HG03460 (cell line): ENCODE results near the gene PPP2R3B.
"Not testable (repeated sequence)": the region's sequence is repeated elsewhere in the genome, so short reads cannot be mapped to it uniquely, and the experiment has no call there.

Experiments
- ATAC-seq: cut with Tn5 transposase; IDR thresholded peaks from one replicate; pipeline ENCODE4 v1.9.1; 2021; ENCODE audit not compliant: unreplicated experiment

Gene PPP2R3B

GRCh38 chrX:338836-339400 lies 47.8 kb downstream of the PPP2R3B start:
- ATAC-seq, result no peak

GRCh38 chrX:338281-338835 lies 48.3 kb downstream of the PPP2R3B start:
- ATAC-seq, result no peak

- ATAC-seq, result no peak
Observed at GRCh38 chrX:337331-337831, 49.3 kb downstream of the PPP2R3B start.

GRCh38 chrX:336227-336626 lies 50.5 kb downstream of the PPP2R3B start:
- no peak for ATAC-seq

- ATAC-seq, result no peak
Observed at GRCh38 chrX:335758-336155, 51.0 kb downstream of the PPP2R3B start.

- ATAC-seq, result no peak
Observed at GRCh38 chrX:334971-335757, 51.5 kb downstream of the PPP2R3B start.

- no peak for ATAC-seq
Observed at GRCh38 chrX:334331-334891, 52.3 kb downstream of the PPP2R3B start.

GRCh38 chrX:333611-334311 lies 52.9 kb downstream of the PPP2R3B start:
- ATAC-seq, result no peak

- no peak for ATAC-seq
Observed at GRCh38 chrX:332916-333610, 53.6 kb downstream of the PPP2R3B start.

GRCh38 chrX:332496-332860 lies 54.2 kb downstream of the PPP2R3B start:
- ATAC-seq, result no peak

- ATAC-seq, result no peak
Observed at GRCh38 chrX:331825-332495, 54.7 kb downstream of the PPP2R3B start.

GRCh38 chrX:331151-331824 lies 55.4 kb downstream of the PPP2R3B start:
- no peak for ATAC-seq

- no peak for ATAC-seq
Observed at GRCh38 chrX:330726-331150, 56.0 kb downstream of the PPP2R3B start.

GRCh38 chrX:330141-330725 lies 56.5 kb downstream of the PPP2R3B start:
- not testable (repeated sequence) for ATAC-seq

GRCh38 chrX:329291-329910 lies 57.3 kb downstream of the PPP2R3B start:
- no peak for ATAC-seq

- no peak for ATAC-seq
Observed at GRCh38 chrX:327660-328126, 59.0 kb downstream of the PPP2R3B start.

- ATAC-seq, result not testable (repeated sequence)
Observed at GRCh38 chrX:324664-325063, 62.0 kb downstream of the PPP2R3B start.

GRCh38 chrX:323721-324628 lies 62.7 kb downstream of the PPP2R3B start:
- ATAC-seq, result no peak
